CD4-positive, alpha-beta T cell treated with Interferon gamma for 1 hour (primary cell): ENCODE data around the gene SLC25A4.
"Not testable (repeated sequence)": the region's sequence is repeated elsewhere in the genome, so short reads cannot be mapped to it uniquely, and the experiment has no call there.

Experiments used
- DNase-seq: peaks from one replicate; pipeline ENCODE4 v3.0.0-alpha.2; 2020

The SLC25A4 gene

DNA sequence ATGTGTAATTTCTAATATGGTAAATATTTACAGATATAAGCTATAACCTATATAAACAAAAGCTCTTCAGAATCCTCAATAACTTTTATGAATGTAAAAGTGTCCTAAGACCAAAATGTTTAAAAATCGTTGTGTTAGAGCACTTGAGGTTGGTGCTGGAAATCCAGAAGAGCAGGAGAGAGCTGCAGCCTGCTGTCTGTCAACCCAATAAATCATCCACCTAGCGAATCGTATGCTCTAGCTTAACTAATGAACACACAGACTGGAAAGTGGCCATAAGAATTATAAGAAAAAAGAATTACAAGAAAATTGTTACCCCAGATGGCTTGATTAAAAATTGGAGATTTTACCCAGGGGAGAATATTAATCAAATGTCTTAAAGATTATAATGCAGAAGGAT lies 43.7 kb downstream of the SLC25A4 start:
- no peak for DNase-seq

DNA sequence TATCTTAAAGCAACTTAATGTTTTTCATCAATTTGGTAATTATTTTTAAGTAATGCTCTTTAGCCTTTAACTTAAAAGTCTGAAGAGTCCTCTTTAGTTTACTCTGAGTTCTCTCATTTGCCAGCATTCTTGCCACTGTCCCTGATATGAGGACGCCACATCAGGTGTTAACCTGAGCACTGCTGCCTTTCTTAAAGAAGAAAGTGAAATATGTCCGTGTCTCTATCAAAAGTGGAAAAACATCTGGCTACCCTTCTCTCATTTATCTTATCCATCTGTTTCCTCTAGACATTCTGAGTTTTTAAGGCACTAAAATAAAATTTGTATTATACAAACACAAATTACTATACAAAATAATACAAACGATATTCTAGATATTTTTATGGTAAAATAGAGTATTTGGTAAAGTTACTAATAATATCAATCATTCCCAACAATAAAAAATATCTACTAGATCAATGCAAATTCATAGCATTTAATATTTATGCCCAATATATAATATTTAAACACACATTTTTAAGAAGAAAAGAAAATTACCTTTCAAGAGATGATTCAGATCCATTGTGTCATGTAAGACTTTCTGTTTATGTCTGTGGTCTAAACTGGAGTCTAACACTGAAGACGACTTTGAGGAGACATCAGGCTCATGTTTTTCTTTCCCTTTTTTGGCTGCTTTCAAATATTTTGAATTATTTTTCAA lies 46.7 kb downstream of the SLC25A4 start:
- no peak for DNase-seq

DNA sequence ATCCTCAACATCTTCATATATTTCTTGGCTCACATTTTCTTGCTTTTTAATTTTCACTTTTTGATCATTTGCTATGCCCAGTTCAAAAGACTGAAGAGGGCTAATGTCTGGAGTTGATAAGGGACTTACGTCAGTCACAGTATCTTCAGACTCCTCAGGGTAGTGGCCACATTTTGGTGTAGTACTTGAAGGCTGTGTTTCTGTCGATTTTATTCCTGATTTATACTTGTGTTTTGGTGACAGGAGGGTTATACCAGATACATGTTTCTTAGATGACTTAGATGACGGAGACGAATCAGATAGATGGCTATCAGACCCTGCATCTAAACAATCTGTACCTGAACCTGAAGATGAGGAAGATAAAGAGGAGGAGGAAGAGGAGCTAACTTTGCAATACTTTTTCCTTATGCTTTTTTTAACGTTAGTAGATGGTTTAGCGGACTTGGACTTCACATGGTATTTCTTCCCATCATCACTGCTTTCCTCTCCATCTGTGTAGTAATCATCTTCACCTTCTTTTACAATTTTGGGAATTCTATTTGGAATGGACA lies 47.3 kb downstream of the SLC25A4 start:
- DNase-seq, result no peak

DNA sequence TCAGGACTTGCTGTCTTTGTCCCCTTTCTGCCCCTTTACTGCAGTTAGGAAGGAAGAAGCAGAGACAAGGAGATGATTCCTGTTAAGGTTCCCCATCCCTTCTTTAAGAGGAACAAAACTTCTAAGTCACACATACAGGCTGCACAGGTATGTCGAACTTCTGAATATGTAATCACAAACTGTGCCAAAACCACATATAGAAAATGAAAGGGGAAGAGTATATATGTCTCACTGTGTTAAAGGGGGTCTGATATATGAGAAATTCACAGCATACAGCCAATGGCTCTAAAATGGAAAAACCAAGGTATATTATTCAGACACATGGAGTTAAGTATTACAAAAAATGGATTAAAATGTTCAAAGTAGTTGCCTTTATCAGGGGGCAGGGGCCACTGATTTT lies 49.0 kb downstream of the SLC25A4 start:
- DNase-seq, result no peak

DNA sequence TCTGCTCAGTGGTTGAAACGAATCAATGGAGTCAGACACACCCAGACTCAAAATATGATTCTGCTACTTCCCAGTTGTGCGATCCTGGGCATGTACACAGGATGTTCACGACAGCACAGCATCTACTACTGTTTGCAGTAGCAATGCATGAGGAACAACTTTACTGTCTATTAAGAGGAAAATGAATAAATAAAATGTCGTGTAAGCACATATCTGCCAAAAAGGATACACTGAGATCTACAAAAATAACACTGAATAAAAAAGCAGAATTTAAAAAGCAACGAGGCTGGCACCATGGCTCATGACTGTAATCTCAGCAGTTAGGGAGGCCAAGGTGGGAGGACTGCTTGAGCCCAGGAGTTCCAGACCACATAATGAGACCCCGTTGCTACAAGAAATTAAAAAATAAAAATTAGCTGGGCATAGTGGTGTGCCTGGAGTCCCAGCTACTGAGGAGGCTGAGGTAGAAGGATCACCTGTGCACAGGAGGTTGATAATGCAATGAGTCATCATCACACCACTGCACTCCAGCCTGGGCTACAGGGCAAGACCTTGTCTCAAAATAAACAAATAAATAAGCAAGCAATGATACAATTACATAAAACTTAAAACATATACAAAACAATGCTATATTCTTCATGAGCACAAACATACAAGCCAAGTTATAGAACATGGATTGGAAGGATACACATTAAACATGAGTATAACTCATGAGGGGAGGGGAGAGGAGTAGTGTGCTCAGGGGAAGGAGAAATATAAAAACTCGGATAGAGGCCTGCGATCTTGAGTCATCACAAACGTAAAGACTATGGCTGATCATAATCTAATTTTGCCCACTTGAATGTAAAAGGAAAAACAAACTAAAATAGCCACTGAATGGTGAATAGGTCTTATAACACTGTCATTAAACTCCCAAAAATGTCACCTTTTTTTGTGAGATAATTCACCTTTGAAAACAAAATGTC lies 52.1 kb downstream of the SLC25A4 start:
- DNase-seq, result no peak

- DNase-seq, result no peak
These were observed 53.4 kb downstream of the SLC25A4 start for GRCh38 chr4:185196437-185196836.

- not testable (repeated sequence) for DNase-seq
These were observed 55.1 kb downstream of the SLC25A4 start for GRCh38 chr4:185198189-185198588.
